ENCODE data around the gene UNC5B. TPM values are rescaled to one million over a fixed set of nuclear protein-coding genes. Genes with fewer than 3 reads are reported as not detected.

Gene UNC5B
- total RNA-seq, 1 donor from 2014 or later: 7.1 TPM

DNA sequence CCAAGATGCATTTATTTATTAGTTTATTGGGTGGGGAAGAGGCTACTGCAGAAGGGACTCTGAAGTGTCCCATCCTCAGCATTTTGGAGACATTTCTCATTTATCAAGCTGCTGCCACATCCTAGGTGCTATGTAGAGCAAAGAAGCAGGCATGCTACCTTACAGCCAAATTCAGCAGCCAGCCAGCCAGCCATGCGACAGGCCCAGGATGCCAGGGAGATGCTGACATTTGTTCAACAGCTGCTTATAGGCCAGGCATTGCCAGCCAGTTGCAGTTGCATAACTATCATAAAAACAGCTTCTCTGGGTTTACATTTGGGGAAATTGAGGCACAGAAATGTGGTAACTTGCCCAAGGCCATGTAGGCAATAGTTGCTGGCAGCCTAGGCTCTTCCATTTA, 109.0 kb downstream of the UNC5B start:
- no peak for DNase-seq

GRCh38 chr10:71323407-71323806, 111.0 kb downstream of the UNC5B start:
- DNase-seq: peak; percentile 39

DNA sequence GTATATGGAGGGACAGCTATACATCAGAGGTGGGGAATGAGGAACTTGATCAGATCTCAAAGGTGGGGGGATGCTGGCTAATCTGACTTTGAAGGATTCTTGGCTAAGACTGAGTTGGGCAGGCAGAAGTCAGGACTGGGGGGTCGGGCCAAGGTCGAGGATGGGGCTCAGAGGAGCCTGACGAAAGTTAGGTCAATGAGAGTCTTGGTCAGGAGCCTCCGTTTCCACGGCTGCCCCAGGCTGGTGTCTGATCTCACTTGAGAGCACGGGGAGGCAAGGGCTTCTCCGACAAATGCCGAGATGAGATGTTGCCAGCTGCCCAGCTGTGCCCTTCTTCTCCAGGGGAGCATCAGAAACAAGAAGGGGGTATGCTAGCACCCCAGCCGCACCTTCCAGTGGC, 112.4 kb downstream of the UNC5B start:
- no peak for DNase-seq

DNA sequence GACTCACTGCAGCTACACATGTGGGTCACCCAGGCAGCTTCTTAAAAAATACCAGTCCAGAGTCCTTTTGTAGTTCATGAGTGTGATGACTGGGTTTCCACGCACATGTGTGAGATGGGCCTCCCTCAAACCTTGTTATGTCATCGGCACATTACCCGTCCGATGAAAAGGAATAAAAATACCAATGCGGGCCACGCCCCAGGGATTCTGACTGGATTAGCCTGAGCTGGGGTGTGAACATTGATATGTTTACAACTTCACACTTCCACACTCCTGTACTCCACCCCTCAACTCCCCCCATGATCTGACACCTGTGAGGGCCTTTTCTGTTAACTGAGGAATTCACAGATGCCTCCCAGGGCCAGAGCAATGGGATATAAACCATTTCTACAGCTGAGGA, 112.9 kb downstream of the UNC5B start:
- DNase-seq: no peak

GRCh38 chr10:71326464-71326881, 114.1 kb downstream of the UNC5B start:
- DNase-seq: peak; percentile 45

DNA sequence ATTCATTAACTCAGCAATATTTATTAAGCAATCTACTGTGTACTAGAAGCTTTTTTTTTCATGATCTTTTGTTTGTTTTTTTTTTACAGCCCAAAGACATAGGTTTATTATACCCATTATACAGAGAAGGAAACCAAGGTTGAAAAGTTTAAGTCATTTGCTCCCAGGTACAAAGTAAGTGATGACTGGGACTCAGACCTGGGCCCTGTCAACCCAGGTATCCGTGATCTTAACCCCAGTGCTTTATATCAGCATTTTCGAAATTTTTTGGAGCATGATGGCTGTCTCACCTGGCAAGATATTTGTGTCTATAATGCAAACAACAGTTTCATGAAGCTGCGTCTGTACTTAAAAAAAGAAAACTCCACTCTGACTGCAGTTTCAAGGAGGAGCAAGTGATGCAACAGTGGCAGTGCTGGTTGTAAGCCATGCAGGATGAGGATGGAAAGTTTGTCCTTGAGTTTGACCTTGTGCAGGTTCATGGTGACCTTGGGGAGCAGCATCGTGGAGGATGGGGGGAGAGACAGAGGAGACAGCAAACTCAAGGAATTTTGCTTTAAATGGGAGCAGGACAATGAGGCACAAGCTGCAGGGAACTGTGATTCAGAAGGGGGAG, 118.5 kb downstream of the UNC5B start:
- no peak for DNase-seq

GRCh38 chr10:71331736-71332135, 119.4 kb downstream of the UNC5B start:
- DNase-seq: no peak

DNA sequence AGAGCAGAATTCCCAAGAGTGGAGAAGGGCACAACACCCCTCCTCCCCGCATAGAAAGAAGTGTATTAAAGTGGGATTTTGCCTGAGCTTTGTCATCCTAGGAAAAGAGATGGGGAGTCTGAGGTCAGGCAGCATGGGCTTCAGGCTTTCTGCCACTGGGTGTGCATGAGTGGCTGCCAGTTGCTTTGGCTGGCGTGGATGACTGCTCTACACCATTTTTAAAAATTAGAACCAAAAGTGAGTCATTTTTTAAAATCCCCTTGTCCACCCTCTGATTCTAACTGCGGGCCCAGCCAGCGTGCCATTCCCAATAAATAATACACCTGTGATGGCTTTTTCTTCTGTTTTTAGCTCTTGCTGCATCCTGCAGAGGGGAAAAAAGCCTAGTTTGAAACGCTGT, 120.1 kb downstream of the UNC5B start:
- DNase-seq: no peak

DNA sequence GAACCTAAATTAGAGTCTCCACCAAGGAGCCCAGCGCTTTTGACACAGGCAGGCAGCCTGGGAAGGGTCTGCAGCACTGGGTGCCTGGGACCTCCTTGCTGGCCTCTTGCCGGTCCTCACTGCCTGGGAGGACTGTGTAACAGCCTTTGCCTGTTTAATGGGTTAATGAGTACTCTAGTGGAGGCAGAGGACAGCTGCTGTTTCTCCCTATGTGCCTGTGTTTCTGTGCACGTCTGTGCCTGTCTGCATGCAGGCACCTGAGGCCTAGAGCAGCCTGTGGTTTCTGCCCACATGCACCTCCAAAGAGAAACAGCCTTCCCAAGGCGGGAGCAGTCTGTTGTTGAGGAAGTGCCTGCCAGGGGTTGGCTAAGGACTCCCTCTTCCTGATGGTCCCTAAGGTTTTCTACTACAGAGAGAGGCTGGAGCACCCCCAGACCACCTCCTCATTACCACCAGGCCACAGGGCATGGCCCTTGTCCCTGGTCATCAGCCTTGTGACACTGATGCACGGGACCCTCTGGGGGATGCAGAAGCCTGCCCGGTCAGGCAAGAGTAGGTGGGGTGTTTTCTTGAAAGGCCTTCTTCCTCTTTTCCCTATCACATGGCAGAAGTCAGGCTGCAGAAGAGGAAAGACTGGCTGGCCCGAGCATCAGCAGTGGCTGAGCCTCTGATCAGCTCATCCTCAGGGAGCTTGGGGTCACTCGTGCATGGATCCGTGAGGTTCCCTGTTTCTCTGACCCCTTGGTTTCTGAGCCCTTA, 120.9 kb downstream of the UNC5B start:
- no peak for DNase-seq

- DNase-seq: no peak
Observed at GRCh38 chr10:71334221-71334791, 121.9 kb downstream of the UNC5B start.

GRCh38 chr10:71335173-71335708, 122.9 kb downstream of the UNC5B start:
- DNase-seq: no peak

DNA sequence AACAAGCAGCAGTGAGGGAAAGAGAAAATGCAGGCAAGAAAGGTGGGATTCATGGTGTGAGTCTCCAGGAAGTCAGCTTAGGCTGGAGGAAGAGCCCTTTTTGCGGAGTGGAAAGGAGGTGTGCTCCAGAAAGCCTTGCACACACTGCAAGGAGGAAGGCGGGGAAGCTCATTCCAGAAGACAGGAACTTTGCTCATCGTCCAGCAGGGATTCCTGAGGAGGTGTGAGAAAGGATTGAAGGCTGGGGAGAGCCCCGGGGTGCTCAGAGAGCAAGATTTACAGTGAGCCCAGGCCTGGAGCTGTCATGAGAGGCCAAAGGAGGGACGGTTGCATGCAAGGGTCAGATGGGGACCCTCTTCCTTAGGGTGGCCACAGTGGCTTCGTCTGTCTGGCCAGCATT, 124.3 kb downstream of the UNC5B start:
- DNase-seq: no peak

- DNase-seq: no peak
Observed at GRCh38 chr10:71337219-71337701, 124.9 kb downstream of the UNC5B start.

DNA sequence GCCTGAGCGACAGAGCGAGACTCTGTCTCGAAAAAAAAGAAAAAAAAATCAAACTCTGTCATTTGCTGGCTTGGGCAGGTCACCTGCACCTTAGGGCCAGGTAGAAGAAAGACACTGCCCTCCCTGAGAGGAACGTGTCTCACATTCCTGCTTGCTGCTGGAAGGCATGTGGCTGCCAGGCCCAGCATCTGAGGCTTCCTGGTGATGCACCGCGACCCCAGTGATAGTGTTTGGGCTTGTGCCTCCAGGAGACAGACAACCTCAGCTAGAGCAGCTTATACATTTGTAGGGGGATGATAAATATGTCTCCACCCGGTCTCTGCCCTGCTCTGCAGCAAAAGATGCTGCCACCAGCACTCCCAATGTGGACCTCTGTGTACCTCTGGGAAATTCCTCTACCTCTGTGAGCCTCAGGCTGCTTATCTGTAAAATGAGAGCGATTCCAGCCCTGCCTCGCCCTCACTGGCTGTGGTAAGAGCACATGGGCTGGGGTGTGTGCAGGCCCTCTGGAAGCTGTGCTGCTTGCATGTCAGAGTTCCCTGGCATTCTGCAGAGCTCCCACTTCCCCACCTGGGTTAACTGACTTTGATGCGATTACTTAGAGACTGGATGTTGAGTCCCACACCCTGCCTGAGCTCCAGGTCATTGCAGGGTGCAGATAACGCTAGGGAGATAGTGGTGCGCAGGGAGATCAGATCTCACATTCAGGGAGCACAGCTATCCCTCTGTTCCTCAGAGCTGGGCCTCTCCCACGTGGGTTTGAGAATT, 126.5 kb downstream of the UNC5B start:
- DNase-seq: no peak

DNA sequence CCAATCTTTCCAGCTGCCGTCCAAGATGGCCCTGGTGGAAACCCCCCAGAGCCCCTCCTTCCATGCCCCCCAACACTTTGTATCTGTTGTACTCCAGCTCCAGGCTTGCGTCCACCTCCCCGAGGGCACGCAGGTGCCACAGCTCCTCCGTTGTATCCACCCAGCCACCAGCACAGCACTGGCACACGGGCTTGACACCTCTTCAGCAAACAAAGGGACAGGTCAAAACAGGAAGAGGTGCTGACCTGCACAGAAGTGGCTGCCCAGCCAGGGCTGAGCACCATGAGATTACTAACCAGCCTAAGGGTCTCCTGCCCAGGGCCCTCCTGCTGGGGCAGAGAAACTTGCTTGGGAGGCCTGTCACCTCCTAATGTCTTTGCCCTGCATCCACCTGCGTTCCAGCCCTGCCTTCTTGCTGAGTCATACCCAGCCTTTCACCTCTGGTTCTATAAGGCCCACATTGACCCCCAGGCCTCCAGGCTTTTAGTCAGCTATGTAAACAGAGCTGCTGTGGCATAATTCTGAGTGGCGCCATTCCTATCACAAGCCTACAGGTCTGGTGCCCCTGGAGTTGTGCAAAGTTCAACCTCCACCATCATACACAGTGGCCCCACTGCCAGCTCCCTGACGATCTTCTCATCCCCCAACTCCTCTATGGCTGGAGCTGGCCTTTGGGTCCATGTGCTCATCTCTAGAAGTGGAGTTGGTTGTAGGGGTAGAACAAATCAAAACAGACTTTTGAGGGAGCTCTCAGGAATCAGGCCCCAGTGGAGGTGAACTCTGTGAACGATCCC, 127.6 kb downstream of the UNC5B start:
- DNase-seq: no peak

- DNase-seq: no peak
Observed at GRCh38 chr10:71342573-71343391, 130.4 kb downstream of the UNC5B start.

DNA sequence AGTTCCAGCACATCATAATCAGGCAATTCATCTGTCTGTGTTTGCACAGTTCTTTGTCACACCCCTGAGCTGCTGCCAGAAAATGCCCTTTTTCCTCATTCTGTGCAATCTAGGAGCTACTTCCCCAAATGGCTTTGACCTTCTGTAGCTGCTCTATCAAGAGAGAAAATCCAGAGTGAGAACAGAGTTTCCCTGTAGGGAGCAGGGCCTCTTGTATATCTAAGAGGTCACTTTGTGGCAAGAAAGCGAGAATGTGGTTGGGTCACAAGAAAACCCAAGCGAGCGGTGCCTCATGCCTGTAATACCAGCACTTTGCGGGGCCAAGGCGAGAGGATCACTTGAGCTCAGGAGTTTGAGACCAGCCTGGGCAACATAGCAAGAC, 131.0 kb downstream of the UNC5B start:
- DNase-seq: peak; percentile 90

DNA sequence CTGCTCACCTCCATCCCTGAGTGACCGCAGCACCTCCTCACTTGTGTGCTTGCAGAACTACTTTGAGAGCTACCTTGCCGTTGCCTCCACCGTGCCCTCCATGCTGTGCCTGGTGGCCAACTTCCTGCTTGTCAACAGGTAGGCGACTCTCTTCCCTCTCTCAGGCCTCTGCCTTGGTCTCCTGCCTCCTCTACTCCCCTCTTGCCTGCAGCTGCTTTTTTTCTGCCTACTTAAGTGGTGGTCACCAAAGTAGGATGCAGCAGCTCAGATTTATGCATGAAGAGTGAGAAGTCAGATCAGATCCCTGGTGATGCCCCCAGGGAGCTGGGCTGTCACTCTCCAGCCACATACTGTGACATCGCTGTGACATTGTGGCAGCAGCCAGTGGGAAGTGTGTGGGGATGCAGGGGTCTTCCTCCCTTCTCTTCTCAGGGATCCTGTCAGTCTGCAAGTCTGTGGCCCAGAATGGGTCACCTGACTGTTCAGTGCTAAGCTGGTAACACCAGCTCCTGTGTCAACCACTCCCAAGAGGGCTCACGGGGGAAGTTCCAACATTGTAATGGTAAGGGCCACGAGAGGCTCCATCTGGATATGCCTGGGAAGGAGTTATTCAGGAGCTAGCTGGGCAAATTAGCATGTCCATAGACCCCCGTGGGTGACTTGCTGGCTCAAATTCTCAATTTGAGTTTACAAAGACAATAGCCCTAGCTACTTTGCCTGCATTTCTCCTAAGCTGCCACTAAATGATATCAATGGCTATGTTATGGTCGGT, 132.0 kb downstream of the UNC5B start:
- no peak for DNase-seq

- DNase-seq: peak; percentile 85
Observed at GRCh38 chr10:71344993-71345480, 132.7 kb downstream of the UNC5B start.

DNA sequence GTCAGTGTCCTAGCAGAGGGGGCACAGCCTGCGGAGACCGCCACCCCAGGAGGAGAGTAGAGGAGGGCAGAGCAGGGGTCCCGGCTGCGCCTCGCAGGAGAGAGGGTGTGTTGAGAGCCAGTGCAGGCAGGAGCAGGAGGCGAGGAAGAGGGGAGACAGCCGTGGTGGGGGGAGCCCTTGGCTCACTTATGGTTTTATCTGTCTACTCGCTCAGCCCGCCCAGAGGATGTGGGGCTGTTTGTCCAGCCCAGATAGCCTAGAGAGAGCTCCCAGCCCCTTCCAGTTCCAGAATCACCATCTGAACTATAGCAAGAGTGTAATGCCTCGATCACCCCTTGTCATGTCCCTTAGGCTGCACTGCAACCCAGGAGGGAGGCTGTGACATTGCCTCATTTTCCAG, 133.3 kb downstream of the UNC5B start:
- no peak for DNase-seq

Data from tongue (tissue), 2 donors.